HG02798 (cell line): ENCODE measurements around the gene ADAMTS2.

ENCODE experiments used
- ATAC-seq: cut with Tn5 transposase; IDR thresholded peaks from one replicate; pipeline ENCODE4 v1.9.1; 2021; ENCODE audit warnings: mild to moderate bottlenecking; ENCODE audit not compliant: unreplicated experiment, poor library complexity

The ADAMTS2 gene

DNA sequence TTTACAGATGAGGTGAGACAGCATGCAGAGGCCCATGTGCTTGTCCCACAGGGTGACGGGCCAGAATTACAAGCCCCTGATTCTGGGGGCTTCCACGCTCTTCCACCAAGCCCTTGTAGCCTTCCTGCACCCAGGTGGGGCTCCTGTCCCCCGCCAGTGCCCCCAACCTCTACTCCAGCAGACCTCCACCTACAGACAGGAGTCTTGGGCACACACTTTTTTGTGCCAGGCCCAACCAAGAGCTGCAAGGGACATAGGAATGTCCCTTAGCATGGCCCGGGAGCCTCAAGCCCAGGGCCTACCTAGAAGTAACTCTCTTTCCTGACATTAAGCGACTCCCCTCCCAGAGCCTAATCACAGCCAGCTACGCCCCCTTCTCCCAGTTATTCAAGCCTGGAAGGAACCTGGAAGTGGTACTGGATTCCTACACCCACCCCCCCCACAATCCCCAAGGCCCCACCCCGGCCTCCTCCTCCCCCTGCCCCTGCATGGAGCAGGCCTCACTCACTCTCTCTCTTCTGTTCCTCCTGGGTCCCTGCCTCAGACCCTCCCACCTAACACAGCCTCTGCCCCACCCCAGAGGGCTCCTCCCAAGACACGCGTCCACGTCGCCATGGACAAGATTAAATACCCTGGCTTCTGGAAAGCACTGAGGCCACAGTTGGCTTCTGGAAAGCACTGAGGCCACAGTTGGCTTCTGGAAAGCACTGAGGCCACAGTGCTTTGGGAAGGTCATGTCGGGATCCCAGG is 30.5 kb downstream of the ADAMTS2 start:
- no peak for ATAC-seq

DNA sequence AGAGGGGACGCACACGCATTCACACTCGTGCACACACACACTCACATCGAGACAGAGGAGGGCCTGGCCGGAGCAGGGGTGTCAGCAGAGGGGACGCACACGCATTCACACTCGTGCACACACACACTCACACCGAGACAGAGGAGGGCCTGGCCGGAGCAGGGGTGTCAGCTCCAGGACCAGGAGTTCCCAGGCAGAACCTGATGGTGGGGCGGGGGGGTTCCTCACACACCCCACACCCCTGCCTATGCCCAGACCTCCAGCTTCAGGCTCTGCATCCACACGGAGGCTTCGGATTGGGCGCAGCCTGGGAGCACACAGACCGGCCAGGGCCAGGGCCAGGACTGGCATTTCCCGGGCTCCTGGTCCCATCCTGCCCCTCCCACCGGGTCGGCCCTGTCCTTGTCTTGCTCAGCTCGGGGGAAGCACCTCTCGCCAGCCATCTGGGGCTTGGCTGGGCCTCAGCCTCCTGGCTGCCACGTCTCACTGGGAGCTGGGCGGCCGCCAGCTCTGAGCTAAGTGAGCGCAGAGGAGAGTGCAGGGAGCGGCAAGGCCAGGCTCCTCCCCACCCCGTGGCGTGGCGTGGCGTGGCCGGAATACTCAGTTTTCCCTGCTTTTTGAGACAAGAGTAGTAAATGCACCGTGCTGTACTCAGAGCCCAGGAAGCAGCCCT is 31.3 kb downstream of the ADAMTS2 start:
- no peak for ATAC-seq

DNA sequence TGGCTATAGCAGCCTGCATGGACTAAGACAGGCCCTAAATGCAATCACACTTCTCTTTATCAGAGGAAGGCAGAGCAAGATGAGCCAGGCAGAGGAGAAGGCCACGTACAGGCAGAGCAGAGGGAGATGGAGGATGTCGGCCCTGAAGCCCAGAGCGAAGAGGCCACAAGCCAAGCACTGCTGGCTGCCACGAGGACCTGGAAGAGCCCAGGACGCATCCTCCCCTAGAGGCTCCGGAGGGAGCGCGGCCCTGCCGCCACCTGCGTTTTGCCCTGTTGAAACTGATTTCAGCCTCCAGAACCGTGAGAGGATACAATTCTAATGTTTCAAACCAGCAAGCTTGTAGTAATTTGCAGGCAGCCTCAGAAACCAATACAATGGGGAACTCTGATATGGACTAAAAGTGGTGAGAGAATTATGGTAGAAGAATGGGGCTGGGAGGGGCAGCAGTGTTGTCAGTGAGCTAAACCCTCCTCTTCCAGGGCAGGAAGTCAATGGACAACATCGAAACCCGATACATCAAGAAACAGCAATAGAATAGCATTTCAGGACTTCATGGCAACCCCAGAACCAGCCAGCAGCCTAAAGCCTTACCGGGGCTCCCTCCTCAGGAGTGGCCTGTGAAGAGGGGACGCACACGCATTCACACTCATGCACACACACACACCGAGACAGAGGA is 32.6 kb downstream of the ADAMTS2 start:
- no peak for ATAC-seq

DNA sequence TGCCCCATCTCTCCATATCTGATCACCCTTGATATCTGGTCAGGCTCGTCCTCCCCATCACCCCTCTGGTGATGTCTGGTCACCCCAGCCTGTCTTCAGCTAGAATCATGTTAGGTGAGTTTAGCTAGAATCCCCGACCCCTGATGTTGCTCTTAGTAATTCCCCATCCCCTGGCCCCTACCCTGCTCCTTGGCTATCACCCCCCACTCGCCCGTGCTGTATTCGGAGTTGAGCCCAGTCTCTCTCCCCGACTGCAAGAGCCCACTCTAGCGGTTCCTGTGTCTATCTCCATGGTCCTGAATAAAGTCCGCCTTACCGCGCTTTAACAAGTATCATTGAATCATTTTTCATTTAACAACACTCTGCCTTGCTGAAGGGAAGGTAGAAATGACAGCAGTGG is 33.7 kb downstream of the ADAMTS2 start:
- ATAC-seq = no peak

DNA sequence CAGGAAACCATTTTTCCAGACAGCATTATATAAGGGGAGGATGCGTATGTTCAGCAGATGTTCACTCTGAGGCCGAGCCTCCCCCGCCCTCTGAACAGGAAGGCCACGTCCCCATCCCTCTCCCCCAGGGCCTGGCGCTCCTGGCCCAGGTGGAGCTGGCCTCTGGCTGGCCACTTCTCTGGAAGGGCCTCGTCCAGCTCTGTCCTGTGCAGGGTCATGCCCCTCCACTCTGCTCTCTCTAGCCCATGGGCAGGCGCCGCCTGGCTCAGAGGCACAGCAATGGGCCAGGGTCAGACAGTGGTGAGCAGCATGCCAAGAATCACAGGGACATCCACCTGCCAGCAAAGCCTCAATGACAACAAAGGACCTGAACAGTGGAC is 34.2 kb downstream of the ADAMTS2 start:
- ATAC-seq = no peak

DNA sequence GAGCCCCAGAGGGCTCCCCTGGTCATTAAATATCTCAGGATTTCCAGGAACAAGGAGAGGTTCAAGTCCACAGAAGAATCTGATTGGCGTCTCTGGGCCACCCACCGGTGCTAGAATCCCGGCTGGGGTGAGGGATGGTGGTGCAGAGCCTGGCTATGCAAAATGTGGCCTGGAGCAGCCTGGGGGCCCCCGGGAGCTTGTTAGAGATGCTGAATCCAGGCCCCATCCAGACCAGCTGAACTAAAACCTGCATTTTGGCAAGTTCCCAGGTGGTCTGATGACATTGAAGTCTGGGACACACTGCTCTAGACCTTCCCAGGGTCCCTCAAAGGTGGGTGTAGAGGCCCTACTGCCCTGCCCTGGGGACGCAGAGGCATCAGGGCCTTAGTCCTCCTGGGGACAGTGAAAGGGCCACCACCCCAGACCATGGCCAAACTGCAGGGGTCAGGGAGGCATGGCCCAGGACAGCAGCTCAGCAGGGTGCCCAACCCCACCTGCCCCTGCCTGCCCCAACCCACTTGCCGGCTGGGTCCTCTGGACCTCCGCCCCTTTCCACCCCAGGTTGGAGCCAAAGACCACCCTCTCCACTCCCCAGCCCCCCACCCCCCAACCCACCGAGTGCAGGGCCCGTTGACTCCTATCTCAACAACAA is 34.7 kb downstream of the ADAMTS2 start:
- ATAC-seq = no peak

DNA sequence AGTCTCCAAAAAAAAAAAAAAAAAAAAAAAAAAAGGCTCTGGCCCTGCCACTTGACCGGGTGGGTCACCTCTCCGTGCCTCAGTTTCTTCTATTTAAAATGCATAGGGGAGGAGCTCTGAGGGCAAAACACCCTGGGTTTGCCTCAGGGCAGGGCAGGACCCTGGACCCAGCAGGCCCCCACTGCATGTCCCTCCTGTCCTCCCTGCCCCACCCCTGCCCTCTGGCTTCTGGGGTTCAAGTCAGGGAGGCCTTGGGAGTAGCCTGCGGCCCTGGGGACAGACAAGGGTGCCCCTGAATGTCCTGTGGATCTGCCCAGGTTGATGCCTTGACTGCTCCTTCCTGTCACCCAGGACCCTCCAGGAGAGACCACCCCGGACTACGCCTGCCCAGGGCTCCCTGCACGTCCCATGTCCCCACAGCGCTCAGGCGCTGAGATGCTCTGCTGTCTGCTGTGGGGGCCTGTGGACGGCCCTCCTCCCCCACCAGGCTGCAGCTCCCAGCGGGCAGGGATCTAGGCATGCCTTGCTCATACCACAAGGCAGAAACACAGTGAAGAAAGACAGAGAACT is 35.4 kb downstream of the ADAMTS2 start:
- no peak for ATAC-seq

DNA sequence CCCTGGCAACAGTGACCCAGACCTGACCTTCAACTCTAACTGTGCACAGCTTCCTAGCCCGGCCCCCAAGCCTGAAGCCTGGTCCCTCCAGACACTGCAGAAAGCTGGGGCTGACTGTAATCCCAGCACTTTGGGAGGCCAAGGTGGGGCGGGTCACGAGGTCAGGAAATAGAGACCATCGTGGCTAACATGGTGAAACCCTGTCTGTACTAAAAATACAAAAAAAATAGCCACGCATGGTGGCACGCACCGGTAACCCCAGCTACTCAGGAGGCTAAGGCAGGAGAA is 35.9 kb downstream of the ADAMTS2 start:
- no peak for ATAC-seq

DNA sequence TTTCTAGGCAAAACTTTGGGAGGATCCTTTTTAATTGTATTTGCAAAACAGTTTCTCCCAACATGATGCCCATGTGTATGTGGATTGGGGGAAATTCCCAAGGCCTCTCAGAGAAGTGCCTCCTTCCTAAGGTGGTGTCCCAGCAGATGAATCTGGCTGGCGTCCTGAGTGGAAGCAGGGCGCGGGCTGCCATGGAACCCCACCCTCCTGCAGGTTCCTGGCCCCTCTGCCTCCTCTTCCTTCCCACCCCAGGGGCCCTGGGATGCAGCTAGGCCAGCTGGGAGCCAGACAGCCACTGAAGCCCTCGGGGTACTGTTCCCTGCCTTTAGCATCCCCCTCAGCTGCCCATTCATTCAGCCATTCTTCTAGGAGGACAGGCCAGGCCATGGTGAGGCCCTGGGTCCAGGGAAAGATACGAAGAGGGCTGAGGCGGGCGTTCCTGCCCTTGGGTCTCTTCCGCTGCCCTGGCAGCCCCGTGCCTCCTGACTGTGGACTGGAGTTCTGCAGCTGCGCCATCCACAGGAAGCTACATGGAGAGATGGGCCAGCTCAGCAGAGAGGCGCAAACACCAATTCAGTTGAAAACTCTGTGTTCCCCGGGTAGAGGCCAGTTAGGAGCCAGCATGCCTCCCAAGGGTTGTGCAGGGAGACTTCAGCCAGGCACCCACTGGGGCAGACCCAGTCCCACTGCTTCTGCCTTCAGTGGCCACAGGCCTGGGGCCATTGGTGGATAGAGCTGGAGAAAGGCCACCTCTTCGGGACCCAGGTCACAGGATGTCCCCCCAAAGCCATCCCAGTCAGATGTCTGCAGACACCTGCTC is 36.5 kb downstream of the ADAMTS2 start:
- ATAC-seq = no peak

DNA sequence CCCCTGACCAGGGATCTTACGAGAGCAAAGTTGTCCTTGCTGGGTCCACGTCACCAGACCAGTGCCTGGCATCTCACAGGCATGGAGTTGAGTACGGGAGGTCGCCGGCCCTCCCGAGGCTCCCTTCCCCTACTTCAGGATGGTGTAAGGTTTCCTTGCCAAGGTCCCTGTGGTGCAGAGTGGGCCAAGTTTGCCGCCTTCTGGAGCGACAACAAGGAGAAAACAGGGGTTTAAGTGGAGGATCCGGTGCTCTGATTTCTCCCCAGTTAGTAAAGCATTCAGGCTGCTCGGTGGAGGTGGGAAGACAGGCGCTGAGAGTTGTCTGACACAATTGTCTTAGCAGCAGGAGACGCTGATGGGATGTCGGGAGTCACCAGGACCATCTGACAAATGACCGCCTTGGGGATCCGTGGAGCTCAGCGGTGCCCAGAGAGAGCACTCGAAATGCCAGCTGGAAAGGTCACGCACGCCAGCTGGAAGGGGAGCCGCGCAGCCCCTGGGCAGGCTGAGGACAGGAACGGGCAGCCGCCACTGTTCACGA is 37.3 kb downstream of the ADAMTS2 start:
- ATAC-seq = no peak

DNA sequence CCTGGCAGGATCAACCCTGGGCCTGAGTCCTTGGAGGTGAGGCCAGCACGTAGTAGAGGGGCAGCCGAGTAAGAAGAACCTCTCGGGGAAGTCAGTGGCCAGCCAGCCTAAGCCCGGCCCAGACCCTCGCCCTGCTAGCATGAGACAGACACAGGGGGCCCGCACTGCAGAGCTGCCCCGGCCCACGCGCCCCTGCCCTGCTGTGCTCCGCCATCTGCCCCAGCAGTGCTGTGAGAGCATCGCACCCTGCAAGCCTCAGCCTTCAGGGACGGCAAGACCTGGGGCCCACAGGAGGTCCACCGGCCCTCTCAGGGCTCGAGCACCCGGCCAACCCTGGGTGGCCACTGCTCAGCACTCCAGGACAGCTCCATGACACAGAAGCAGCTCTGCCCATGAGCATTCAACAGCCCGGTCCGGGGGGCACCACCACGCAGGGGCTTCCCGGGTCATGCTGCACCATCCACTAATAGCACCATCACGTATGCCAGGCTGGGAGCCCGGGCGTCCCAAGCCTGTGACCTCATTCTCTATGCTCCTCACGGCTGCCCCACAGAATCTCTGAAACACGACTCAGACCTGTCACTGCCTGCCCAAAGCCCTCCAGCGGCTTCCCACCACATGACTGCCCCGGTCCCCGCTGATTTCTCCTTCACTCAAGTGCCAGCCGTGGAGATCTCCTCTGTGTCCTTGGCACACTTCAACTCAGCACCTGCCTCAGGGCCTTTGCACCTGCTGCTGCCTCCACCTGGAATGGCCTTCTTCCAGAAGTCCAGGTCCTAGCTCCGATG is 38.1 kb downstream of the ADAMTS2 start:
- ATAC-seq = no peak

DNA sequence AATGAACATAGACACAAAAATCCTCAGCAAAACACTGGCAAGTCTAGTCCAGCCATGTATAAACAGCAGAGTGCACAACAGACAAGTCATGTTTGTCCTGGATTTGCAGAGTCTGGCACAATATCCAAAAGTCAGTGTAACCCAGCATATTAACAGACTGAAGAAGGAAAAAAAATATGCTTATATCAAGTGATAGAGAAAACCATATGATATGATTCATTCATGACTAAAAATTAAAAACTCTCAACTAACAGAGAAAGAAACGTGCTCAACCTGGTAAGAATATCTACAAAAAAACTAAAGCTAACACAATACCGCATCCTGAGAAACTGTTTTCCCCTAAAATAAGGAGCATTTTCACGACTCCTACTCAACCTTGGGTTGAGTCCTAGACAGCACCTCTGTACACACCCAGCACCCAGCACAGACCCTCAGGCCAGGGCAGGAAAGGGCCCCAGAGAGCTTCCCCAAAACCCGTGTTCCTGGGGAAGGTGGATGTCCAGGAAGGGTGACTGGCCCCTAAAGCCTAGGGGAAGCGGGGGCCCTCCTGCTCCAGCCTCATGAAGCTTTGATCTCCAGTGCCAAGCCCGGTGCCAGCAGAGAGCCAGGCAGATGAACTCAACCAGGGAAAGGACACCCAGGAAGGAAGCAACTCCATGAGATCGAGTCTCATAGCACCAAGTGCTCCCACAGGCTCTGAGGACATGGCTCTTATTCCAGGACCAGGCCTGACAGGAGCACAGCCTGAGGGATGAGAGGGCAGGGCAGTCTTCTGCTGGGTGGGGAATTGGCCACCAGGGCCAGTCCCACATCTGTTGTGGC is 38.9 kb downstream of the ADAMTS2 start:
- ATAC-seq = no peak

DNA sequence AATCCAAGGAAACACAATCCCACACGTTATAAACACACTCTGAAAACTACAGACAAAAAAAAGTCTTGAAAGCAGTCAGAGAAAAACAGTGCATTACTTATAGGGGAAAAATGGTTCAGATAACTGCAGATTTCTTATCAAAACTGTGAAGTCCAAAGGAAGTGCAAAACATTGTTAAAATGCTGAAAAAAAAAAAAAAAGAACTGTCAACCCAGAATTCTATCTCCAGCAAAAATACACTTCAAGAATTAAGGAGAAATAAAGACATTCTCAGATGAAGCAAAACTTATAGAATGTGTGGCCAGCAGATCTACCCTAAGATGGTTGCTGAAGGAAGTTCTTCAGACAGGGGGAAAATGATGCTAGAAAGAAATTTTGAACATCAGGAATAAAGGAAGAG is 40.4 kb downstream of the ADAMTS2 start:
- ATAC-seq = no peak

DNA sequence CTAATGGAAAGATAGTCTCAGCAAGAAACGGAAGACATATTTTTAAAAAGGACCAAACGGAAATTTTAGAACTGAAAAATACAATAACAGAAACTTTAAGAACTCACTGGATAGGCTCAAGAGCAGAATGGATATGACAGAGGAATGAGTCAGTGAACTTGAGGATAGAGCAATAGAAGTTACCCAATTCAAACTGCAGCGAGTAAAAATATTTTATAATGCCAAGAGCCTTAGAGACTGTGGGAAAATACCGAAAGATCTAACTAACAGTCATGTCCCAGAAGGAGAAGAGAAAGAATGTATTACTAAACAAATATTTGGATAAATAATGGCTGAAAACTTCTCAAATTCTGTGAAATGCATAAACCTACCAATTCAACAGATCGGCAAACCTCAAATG is 40.8 kb downstream of the ADAMTS2 start:
- ATAC-seq = no peak

DNA sequence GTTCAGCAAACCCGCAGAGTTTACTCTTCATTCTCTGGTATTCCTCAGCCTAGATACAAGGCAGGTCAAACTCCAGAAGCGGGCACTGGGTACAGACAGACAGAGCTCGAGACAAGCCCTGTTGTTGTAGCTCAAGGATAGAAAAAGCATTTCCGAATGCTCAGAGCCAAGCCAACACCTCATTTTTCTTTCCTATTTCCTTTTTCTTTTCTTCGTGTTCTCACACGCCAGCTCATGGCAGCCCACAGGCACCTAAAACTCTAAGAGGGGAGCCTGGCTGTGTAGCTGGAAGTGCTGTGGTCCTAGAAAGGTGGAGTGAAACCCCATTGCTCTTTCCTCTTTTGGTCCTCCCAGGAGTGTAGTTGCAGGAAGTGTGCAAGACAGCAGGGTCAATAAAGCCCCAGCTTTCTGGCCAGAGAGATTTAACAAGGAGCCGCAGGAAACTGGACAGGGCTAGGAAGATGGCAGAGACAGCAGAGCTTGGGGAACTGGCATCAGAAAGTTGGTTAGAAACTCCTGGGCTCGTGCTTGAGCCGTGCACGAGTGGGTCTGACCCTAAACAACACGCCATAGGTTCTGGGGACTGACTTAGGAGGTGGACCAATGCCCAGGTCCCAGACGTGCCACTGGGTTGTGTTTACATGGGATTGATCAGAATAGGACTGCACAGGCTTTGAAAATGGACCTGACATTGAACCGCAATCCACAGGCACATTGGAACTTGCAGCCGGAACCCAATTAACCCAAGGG is 41.6 kb downstream of the ADAMTS2 start:
- no peak for ATAC-seq

DNA sequence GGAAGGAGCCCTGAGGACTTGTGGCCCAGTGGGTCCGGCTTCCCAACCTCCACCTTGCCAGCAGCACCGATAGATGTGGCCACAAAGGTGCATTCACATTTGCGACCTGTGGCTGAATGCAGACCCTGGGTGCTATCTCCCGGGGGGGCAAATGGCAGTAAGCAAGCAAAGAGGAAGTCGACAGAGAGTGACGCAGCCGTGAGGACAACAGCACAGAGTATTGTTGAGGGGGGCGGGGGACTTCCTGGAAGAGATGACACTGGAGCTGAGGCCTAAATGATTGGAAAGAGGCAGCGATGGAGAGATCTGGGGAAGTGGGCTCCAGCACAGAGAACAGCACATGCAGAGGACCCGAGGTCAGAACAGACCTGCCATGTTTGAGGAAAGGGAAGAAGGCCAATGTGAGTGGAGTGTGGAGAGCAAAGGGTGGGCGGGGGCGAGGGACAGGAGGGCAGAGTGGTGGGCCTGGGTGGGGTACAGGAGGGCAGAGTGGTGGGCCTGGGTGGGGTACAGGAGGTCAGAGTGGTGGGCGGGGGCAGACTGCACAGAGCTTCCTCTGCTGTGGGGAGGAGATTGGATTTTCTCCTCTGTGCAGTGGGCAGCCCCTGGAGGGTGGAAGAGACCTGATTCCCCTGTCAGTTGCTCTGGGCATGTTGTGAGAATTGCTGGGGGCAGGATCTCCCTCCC is 42.6 kb downstream of the ADAMTS2 start:
- no peak for ATAC-seq

DNA sequence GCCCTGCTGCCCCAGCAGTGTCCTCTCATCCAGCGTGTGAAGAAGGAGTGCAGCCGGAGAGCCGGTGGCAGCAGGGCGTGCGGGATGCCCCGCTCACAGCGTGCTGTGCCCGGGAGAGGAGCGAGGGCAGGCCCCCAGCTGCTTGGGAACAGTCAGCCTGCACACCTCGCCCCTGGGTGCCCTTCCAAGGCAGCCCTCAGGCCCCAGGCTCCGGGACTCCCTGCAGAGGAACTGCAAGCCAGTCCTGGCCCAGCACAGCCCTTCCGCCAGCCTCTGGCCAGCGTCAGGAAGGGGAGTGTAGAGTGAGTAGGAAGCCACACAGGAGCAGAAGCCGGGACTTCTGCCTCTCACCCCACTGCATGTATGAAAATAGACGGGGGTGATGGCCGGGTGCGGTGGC is 43.5 kb downstream of the ADAMTS2 start:
- no peak for ATAC-seq
